Endodermal cell (in vitro differentiated cells): ENCODE data around the gene HRG. TPM values are rescaled to one million over a fixed set of nuclear protein-coding genes. Genes with fewer than 3 reads are reported as not detected.

Experiments
- DNase-seq: peaks from one replicate; pipeline ENCODE4 v3.0.0-alpha.2; 2017
- H3K27ac ChIP-seq: 2 replicates; pipeline ENCODE4 v1.5.1; 2013; ENCODE audit warnings: mild to moderate bottlenecking, low read depth, low read length, moderate library complexity
- H3K27me3 ChIP-seq: 2 replicates; pipeline ENCODE4 v1.6.1; 2013; ENCODE audit warnings: mild to moderate bottlenecking, low read length, moderate library complexity; ENCODE audit not compliant: insufficient read depth, control insufficient read depth, poor library complexity, severe bottlenecking
- H3K36me3 ChIP-seq: 2 replicates; pipeline ENCODE4 v1.7.0; 2013; ENCODE audit warnings: mild to moderate bottlenecking, low read length, moderate library complexity; ENCODE audit not compliant: control insufficient read depth, insufficient read depth
- H3K4me1 ChIP-seq: one replicate; pipeline ENCODE4 v1.7.0; 2013; ENCODE audit warnings: low read length; ENCODE audit not compliant: control insufficient read depth, insufficient read depth
- H3K4me3 ChIP-seq: 2 replicates; pipeline ENCODE4 v1.5.1; 2013; ENCODE audit warnings: mild to moderate bottlenecking, low read length, moderate library complexity
- H3K9ac ChIP-seq: 2 replicates; pipeline ENCODE4 v1.6.1; 2013; ENCODE audit warnings: mild to moderate bottlenecking, low read length, moderate library complexity; ENCODE audit not compliant: poor library complexity, severe bottlenecking; ENCODE audit errors: extremely low read depth
- H3K9me3 ChIP-seq: 2 replicates; pipeline ENCODE4 v1.6.1; 2013; ENCODE audit warnings: mild to moderate bottlenecking, low read length, moderate library complexity; ENCODE audit not compliant: control insufficient read depth
- H3K27ac Mint-ChIP-seq: 2 replicates; pipeline ENCODE4 v1.8.0; 2020; ENCODE audit warnings: mixed read lengths
- H3K27me3 Mint-ChIP-seq: 2 replicates; pipeline ENCODE4 v1.8.0; 2021; ENCODE audit warnings: mild to moderate bottlenecking, mixed read lengths; ENCODE audit not compliant: insufficient read depth
- H3K36me3 Mint-ChIP-seq: 2 replicates; pipeline ENCODE4 v1.8.0; 2020; ENCODE audit warnings: low read depth, mixed read lengths
- H3K4me1 Mint-ChIP-seq: 2 replicates; pipeline ENCODE4 v1.8.0; 2020; ENCODE audit warnings: mixed read lengths
- H3K4me3 Mint-ChIP-seq: 2 replicates; pipeline ENCODE4 v1.8.0; 2020; ENCODE audit warnings: mild to moderate bottlenecking, moderate library complexity, mixed read lengths
- H3K9me3 Mint-ChIP-seq: 2 replicates; pipeline ENCODE4 v1.8.0; 2020; ENCODE audit warnings: mild to moderate bottlenecking, mixed read lengths
- CTCF ChIP-seq: fragments of 200-600 bp; sonication (generic); conservative IDR thresholded peaks from 2 replicates; pipeline ENCODE4 v1.5.0; 2021; ENCODE audit warnings: antibody characterized with exemption, mild to moderate bottlenecking
- WGBS, 2 experiments: methylation state at CpG; one replicate each; pipeline versions ENCODE4 v1.1.5 to v1.1.7; 2013; ENCODE audit warnings: missing lambda C conversion rate in 2 of 2, mixed read lengths in 1 of 2; ENCODE audit not compliant: insufficient coverage in 1 of 2, insufficient read length in 1 of 2; 5-methylcytosine and 5-hydroxymethylcytosine counted together
- total RNA-seq, 2 donors: library from RNA; stranded (reverse); fragmentation: NEBNext Ultra II Directional in 1 of 2; extraction: Animal tissue kit (Norgen Biotek cat#: 25700) in 1 of 2; gene quantifications; 2 replicates in 1 of 2; 3 replicates in 1 of 2; pipeline ENCODE4 v1.2.1, GENCODE V29; 2021

HRG gene
- total RNA-seq, 2 donors from 2014 or later = not detected

DNA sequence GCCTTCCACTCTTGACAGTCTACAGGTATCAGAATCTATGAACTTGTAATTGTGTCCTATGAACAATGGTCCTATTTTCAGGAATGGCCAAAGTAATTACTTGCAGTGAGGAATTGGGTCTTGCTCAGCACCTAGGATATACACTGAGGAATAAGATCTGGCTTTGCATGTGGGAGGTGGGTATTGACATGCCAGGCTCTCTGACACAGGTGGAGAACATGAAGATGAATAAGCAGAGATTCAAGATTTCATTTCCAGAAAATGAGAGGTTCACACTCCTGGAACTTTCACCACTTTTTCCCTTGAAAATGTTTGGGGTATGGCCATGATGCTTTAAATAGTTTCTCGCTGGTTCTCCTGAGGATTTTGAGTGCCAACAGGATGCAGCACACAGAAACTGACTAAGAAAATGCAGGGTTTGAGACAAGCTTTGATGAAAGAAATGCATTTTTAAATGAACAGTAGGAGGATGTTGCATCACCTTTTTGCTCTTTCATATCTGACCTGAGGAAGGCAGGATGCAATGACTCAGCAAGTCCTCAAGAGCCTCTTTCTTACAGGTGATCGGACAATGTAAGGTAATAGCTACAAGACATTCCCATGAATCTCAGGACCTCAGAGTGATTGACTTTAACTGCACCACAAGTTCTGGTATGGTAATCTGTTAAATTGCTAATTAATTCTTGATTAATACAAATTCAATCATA is 3.7 kb downstream of the HRG start:
- Histone ChIP-seq H3K27ac (no peak overlapping the region), H3K4me3 (no peak overlapping the region), H3K9ac (no peak overlapping the region), H3K27me3 (peaks cover under 1% of the 10 kb centered on the region), H3K9me3 (no peaks in the 10 kb centered on the region), H3K4me1 (peaks cover 3% of the 10 kb centered on the region), H3K36me3 (no peaks in the 10 kb centered on the region)
- no peak for DNase-seq
- Mint-ChIP-seq H3K36me3 (no peaks in the 10 kb centered on the region), H3K9me3 (no peaks in the 10 kb centered on the region), H3K27me3 (peaks cover 15% of the 10 kb centered on the region), H3K27ac (no peak overlapping the region), H3K4me3 (no peak overlapping the region), H3K4me1 (peaks cover 13% of the 10 kb centered on the region)
- no peak for TF ChIP-seq CTCF
- 95 to 100% methylated on average over 2 of the region's 2 CpGs for WGBS, 2 experiments

GRCh38 chr3:186670155-186670554 is 4.3 kb downstream of the HRG start:
- no peak overlapping the region for H3K9ac ChIP-seq
- no peak for DNase-seq
- no peaks in the 10 kb centered on the region for H3K9me3 Mint-ChIP-seq
- H3K27me3 ChIP-seq = peaks cover 7% of the 10 kb centered on the region
- H3K27ac Mint-ChIP-seq = no peak overlapping the region
- no peaks in the 10 kb centered on the region for H3K36me3 ChIP-seq
- TF ChIP-seq CTCF = no peak
- no peak overlapping the region for H3K27ac ChIP-seq
- H3K4me1 Mint-ChIP-seq = peaks cover 9% of the 10 kb centered on the region
- no peaks in the 10 kb centered on the region for H3K36me3 Mint-ChIP-seq
- peaks cover 19% of the 10 kb centered on the region for H3K27me3 Mint-ChIP-seq
- H3K4me1 ChIP-seq = no peaks in the 10 kb centered on the region
- no peaks in the 10 kb centered on the region for H3K9me3 ChIP-seq
- H3K4me3 Mint-ChIP-seq = no peak overlapping the region
- H3K4me3 ChIP-seq = no peak overlapping the region

DNA sequence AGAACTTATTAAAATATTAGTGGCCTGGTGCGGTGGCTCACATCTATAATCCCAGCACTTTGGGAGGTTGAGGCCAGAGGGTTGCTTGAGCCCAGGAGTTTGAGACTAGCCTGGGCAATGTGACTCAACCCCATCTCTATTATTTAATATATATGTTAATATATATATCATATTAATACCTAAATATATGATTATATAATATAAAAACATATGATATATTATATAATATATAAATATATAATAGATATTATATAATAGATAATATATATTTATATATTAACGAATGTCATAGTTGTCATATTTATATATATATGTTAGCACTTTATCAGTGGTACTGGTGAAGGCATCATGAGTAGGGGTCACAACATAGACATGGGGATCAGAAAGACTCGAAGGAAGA is 5.2 kb downstream of the HRG start:
- H3K4me3 Mint-ChIP-seq = no peak overlapping the region
- H3K9ac ChIP-seq = no peak overlapping the region
- H3K36me3 Mint-ChIP-seq = no peaks in the 10 kb centered on the region
- H3K27me3 Mint-ChIP-seq = peaks cover 20% of the 10 kb centered on the region
- peaks cover 11% of the 10 kb centered on the region for H3K27me3 ChIP-seq
- 92 to 100% methylated on average over 1 to 2 of the region's 3 CpGs for WGBS, 2 experiments
- no peak for TF ChIP-seq CTCF
- H3K27ac Mint-ChIP-seq = no peak overlapping the region
- H3K4me1 ChIP-seq = no peaks in the 10 kb centered on the region
- DNase-seq = no peak
- H3K4me1 Mint-ChIP-seq = no peaks in the 10 kb centered on the region
- H3K9me3 ChIP-seq = no peaks in the 10 kb centered on the region
- no peaks in the 10 kb centered on the region for H3K36me3 ChIP-seq
- H3K27ac ChIP-seq = no peak overlapping the region
- no peaks in the 10 kb centered on the region for H3K9me3 Mint-ChIP-seq
- H3K4me3 ChIP-seq = no peak overlapping the region
